Measurements from ENCODE around the gene HSD3B1.
A peak's percentile ranks its signal among the peaks of the same experiment; 100 is the strongest.

The HSD3B1 gene

DNA sequence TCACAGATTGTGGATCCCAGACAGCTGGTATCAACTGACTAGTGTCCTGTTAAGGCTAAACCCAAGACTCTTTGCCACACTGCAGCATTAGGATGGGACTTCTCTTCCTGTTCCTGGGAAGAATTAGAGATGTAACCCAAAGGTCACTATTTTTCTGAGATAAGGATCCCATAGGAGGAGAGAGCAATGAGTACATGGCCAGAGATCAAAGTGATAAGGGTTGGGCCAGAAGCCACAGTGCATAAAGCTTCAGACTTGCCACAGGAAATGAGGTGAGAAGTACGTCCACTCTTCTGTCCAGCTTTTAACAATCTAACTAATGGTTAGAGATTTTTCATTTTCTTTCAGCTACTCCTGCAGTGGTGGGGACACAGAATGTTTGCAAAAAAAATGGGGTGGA is at the start of gene HSD3B1:
Gene HSD3B1 (plus strand): TSS at position 270 of the 400 bp plus-strand sequence. CDS start 267 bp downstream, outside the sequence.
- DNase-seq (ENCODE audit: low read depth, low spot score) = no peak

DNA sequence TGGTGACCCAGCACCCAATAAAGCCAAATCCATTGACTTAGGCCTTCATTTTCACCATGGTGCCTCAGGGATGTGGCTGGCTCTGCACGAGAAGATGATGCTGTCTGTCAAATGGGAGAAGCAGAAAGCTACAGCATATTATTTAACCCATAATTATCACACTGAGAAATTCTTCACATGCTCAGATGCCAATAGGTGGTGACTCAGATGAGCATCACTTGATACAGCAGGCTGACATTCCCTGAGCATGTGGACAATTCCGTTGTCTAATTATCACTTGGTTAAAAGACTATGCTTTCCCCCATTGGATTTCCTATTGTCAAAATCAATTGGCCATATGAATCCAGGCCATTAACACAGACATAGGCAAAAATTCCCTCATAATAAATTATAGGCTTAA is 44.0 kb upstream of the HSD3B1 start:
- no peak for DNase-seq (ENCODE audit: low read depth, low spot score)

DNA sequence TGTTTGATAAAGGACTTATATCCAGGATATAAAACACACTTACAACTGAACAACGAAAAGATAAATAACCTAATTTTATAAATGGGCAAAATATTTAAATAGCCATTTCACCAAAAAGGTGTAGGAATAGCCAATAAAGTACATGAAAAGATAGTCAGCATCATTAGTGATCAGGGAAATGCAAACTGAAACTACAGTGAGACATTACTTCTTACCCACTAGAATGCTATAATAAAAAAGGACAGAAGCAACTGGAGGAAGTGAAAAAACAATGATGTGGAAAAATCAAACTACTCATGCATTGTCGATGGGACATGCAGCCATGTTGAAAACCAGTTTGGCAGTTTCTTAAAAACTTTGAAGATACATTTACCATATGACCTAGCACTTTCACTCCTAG is 43.4 kb upstream of the HSD3B1 start:
- no peak for DNase-seq (ENCODE audit: low read depth, low spot score)

DNA sequence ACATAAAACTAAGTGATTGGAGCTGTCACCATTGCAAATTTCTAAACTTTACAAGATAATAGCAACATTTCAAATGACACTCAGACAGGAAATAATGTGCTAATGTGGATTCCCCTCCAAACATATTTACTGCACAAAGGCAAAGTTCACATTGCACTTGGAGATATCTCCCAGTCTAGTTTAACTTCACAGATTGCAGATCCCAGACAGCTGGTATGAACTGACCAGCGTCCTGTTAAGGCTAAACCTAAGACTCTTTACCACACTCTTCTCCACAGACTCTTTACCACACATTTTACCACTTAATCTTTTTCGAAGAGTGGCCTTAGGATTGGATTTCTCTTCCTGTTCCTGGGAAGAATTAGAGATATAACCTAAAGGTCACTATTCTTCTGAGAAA is 40.6 kb upstream of the HSD3B1 start:
- no peak for DNase-seq (ENCODE audit: low read depth, low spot score)

DNA sequence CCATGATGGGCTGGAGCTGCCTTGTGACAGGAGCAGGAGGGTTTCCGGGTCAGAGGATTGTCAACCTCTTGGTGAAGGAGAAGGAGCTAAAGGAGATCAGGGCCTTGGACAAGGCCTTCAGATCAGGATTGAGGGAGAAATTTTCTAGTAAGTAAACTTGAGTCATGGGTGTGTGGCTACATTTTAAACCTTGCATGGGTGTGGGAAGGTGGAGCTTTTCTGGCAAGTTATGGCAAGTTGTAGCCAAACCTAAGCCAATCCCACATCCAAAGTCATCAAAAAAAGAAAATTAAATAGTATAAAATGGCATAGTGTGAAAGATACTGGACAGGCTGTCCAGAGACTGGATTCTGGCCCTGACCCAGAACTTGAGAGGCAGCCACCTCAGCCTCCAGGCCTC is 39.8 kb upstream of the HSD3B1 start:
- no peak for DNase-seq (ENCODE audit: low read depth, low spot score)

DNA sequence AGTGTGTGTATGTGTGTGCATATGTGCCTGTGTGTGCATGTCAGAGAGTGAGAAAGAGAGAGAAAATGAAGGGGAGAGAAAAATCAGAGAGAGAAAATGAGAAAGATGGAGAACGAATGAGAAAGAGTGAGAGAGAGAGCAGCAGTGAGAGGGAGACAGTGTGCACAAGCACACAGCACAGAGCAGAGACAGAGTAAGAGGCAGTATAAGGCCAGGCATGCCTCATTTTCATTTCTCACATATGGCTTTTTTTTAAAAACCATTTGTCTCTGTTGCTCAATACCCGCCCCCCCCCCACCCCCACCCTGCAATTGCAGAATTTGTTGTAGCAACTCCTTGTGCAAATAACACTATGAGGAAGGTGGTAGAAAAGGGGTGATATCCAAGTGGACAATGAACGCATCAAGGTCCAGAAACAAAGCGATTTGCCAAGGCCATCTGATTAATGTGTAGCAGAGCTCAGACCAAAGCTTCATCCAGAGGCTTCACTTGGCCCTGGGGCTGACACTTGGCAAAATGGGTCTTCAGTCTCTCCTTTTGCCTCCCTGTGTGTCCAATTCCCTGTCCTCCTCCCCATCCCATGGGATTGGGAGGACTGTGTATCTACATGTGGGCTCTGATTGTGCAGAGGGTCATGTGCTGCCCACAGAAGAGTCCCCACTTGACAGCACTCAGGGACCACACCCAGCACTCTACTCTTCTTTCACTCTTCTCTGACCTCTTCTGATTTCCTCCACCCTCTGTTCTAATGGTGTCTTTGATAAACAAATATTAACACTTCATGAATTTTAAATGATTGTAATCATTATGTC is 38.9 kb upstream of the HSD3B1 start:
- DNase-seq (ENCODE audit: low read depth, low spot score) = no peak

DNA sequence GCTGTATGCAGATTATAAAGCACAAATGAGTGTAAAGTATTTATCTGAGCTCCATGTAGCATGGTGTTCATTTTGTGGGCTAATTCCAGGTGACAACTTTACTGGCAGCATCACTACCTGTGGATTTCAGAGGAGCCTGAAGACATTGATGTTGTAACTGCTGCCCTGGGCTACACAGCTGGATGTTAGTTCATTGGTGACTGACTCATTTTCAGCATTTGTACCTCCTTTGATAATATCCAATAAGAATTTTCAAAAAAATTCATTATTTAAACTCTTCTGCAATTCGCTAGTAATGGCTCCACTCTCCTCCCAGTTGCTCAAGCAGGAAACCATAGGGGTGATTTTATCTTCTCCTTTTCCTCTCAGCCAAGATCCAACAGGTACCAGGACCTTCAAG is 37.3 kb upstream of the HSD3B1 start:
- DNase-seq (ENCODE audit: low read depth, low spot score) = no peak

DNA sequence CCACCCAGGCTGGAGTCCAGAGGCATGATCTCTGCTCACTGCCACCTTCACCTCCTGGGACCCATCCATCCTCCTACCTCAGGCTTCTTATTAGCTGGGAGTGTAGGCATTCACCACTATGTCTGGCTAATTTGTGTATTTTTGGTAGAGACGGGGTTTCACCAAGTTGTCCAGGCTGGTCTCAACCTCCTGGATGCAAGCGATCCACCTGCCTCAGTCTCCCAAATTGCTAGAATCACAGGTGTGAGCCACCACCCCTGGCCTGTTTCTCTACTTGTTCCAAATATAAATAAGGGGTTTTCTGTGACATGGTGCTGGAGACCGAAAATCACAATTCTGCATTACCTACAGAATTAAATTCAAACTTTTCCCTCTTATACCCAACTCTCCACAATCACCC is 36.6 kb upstream of the HSD3B1 start:
- no peak for DNase-seq (ENCODE audit: low read depth, low spot score)

DNA sequence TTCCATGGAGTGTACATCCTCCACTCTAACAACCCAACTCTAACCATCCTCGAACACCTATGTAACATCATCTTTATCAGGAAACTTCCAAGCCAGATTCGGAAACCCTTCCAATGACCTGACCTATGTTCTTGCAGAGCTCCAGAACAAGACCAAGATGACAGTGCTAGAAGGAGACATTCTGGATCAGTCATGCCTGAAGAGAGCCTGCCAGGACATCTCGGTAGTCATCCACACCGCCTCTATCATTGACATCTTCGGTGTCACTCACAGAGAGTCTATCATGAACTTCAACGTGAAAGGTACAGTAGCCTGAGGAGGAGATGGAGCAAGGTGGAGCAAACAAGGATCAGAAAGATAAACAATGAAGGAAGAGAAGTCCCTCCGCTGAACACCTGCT is 36.1 kb upstream of the HSD3B1 start:
- no peak for DNase-seq (ENCODE audit: low read depth, low spot score)

DNA sequence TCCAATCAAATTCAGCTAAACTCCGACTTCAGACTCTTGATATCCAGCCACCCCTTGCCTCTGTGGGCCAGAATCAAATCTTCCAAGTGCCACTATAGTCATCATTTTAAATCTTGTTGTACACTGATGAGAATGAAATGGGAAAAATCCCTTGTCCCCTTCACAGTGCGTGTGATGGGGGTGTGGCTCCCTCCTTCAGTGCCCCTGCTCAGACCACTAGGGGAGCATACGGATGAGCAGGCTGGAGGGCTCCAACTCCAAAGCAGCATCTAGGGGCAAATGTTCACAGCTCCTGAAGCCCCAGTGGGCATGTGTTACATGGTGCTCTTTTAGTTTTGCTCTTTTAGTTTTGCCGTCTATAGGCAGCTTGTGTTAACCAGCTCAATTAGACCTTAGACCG is 35.4 kb upstream of the HSD3B1 start:
- DNase-seq (ENCODE audit: low read depth, low spot score) = no peak

DNA sequence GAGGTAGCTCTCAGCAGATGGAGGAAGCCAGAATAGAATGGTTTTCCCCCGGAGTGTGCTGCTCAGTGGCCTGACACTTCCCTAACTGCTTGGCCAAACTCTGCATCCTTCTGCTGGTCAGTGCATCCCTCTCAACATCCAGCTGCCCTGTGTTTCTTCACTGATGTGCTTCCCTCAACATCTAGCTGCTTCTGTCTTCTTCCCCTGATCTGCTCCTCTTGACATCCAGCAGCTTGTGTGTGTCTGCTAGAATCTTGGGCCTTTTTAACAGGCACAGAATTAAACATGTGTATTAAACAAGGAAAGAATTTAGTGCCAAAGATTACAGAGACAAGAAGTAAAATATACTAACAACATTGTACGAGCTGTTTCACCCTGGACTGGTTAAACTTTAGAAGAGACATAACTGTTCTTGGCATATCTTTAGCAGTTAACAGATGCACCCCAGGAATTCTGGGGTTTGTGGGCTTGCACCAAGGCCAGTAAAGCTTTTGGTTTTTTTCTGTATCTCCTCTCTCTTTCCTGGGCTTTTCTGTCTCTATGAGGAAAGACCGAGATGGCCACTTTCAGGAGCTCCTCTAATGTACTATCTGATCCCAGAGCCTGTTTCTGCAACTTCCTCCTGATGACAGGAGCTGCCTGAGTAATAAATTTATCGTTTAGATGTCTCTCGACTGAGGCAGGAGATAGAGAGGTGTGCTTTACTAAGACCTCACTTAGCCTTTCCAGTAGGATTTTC is 34.8 kb upstream of the HSD3B1 start:
- DNase-seq (ENCODE audit: low read depth, low spot score) = no peak

DNA sequence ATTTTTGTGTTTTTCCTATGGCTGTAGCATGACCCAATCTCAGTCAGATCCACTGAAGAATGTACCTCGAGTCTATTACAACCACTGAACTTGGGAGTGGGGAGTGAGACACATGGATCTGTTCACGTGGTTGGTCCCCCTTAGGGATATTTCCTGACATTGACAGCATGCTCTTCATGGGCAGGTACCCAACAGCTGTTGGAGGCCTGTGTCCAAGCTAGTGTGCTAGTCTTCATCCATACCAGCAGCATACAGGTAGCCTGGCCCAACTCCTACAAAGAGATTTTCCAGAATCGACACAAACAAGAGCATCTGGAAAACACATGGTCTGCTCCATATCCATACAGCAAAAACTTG is 34.2 kb upstream of the HSD3B1 start:
- DNase-seq (ENCODE audit: low read depth, low spot score) = no peak

DNA sequence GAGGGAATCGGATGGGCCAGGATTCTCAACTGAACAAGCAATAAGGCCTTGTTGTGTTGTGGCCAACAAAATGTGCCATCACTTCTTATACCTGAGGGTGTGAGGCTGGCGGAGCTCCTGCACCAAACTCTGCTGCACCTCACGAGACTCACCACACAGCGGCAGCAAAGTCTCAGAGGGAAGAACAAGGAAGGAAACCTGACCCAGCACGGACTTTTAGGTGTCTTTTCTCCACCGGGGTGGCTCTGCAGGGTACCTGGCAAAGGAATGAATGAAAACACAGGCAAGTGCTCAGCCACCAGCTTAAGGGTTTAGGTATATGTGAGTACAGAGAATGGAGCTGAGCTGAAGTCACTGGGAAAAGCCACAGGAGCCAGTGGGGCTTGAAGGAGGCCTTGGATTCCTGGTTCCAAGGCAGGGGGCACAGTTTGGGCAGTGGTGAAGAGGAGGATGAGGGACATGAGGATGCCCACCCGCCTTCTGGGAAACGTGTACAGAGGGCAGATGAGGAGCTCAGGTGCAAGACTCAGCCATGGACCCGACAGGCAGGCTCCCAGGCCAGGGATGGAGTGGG is 31.1 kb upstream of the HSD3B1 start:
- peak; percentile 87 for DNase-seq (ENCODE audit: low read depth, low spot score)

DNA sequence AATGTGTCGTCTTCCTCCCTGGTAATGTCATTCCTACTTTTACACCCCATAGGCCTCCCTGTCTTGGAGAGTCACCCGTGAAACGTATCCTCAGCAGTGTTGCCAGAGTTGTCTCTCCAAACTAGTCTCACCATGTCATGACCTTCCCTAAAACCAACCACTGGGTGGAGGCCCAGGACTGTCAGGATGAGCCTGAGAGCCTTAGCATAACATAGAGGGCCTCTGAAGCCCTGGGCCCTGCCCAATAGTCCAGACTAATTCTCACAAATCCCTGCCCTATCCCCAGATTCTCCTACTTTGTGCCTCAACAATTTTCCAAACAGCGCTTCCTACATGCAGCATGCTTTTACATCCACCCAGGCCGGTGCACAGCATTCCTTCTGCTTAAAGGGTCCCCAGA is 29.3 kb upstream of the HSD3B1 start:
- DNase-seq (ENCODE audit: low read depth, low spot score) = no peak

DNA sequence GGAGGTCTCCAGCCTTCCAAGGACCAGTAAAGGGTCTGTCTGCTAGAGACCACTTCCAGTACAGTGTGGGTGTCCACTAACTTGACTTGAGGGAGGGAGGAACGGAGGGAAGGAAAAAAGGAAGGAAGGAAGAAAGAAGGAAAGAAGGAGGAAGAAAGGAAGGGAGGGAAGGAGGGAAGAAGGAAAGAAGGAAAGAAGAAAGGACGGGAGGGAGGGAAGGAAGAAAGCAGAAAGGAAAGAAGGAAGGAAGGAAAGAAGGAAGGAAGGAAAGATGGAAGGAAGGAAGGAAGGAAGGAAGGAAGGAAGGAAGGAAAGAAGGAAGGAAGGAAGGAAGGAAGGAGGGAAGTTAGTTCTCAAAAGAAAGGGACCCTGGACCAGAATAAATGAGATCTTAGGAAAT is 26.8 kb upstream of the HSD3B1 start:
- no peak for DNase-seq (ENCODE audit: low read depth, low spot score)

DNA sequence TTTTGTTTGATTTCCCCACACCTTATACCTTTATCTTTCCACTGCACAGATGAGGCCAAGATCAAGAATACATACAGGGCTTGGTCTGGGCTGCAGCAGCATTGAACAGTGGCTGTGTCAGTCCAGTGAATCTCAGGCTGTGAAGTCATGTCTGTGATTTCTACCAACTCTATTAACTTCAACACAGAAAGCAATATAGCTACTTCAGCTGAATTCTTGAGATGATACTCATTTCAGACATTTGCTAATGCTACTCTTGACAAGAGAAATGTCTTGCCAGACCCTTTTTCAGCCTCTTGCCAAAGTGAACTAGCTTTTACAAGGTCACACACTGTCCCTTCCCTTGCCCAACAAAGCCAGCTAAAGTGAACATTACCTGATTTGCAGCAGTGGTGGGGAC is 25.1 kb upstream of the HSD3B1 start:
- DNase-seq (ENCODE audit: low read depth, low spot score) = no peak

DNA sequence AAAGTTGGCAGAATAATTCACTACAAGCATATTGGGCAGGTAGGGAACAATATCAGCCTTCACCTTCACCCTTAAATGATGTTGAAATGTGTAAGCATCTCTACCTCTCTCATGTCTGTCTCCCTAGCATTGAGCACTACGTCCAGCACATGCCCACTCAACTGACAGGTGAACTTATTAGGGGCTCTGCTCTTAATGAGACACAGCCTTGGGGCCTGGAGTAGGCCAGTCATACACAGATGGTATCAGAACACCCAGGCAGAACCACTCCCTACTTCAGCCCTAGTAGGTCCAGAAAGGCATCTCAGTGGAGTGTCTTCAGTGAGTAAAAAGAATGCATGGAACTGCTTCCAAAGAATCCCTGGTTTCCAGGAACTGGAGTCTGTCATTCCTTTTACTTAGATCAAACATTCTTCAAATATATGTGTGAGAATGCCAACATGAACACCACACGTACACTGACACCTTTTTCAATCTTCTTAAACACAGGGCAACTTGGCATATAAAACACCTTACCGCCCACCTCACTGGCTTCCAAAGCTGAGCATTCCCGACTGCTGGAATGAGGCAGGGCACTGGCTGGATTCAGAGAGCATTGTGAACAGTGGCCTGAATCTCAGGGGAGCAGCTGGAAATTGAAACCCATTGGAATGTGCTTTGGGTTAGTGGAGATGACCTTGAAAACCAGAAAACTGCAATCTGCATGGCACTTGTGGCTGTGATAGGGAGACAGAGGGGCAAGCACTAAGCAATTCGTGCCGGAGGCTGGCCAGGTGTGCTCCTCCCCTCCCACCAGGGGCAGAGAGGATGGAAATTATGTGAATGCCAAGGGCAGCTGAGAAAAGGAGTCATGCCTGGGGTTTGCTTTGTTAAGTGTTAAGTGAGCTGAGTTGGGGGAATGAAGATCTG is 24.2 kb upstream of the HSD3B1 start:
- peak; percentile 27 for DNase-seq (ENCODE audit: low read depth, low spot score)

DNA sequence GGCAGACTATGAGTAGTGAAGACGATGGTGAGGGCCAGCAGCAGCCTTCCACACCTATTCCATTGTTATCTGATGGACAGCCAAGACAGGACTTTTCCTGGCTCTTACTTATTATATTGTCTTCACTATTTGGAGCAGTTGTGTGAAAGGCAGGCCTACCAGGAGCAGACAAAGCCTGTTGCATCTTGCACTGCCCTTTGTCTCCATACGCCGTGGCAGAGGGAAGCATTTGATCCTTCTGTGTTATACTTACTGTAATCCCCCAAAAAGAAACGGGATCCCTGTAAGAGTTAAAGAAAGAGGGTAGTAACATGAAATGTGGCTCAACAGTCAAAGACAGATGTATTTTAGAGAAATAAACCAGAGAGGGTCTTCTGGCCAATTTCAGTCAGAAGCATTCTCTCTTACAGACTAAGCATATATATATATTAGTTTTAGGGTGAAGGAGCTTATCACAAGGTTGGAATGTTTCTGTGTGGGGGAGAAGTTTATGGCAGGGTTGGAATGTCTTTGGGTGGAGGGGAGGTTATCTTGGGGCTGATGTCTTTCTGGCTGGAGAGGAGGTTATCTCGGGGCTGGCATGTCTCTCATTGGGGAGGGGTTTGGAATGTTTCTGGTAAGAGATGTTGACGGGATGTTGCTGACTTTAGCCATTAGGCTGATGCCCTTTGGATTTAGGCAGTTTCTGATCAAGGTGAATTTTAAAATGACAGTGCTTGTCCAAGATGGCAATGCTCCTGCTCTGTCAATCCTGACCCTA is 23.4 kb upstream of the HSD3B1 start:
- peak; percentile 65 for DNase-seq (ENCODE audit: low read depth, low spot score)

DNA sequence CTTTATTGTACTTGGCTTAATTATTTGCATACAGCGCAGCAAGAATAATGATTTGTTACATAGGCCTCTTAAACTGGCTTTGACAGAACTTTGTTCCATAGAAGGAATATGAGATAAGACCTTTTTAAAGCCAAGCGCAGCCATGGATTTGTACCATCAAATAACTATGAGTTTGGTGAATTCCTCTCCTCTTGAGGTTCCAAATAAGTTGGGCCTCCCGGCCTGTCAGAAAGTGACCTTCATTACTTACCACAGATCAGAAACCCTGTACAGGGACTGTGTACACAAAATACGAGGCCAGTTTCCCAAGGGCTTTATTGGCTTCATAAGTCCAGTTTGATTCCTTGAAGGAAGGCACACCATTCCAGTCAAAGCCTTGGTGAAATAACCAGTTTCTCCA is 21.8 kb upstream of the HSD3B1 start:
- no peak for DNase-seq (ENCODE audit: low read depth, low spot score)

DNA sequence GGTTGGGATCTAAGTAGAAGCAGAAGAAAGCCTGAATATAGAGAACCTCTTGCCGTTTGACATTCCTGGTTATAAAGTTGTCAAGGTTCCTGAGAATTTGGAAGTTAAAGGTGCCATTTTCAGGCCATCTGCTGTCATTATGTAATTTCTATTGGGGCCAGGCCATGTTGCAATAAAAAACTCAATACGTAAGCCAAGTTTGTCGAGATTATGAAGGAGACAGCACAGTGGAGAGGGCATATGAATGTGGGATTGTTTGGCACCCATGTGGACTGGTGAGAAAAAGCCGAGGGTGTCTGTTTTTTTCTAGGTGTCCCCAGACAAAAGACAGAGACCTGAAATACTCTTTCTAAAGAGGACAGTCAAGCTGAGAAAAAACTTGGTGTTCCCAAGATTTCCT is 18.8 kb upstream of the HSD3B1 start:
- no peak for DNase-seq (ENCODE audit: low read depth, low spot score)

DNA sequence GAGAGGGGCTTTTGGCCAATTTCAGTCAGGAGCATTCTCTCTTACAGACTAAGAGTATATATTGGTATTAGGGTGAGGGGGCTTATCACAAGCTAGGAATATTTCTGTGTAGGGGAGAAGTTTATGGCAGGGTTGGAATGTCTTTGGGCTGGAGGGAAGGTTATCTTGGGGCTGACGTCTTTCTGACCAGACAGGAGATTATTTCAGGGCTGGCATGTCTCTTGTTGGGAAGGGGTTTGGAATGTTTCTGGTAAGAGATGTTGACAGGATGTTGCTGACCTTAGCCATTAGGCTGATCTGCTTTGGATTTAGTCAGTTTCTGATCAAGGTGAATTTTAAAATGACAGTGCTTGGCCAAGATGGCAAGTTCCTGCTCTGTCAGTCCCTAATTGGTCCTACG is 17.8 kb upstream of the HSD3B1 start:
- peak; percentile 61 for DNase-seq (ENCODE audit: low read depth, low spot score)

Data from ELF-1 (cell line).